HG03097 (cell line): ENCODE data around the gene STS.

Experiments
- ATAC-seq: cut with Tn5 transposase; IDR thresholded peaks from one replicate; pipeline ENCODE4 v1.9.1; 2021; ENCODE audit not compliant: unreplicated experiment, low FRiP score

Gene STS

GRCh38 chrX:7147413-7147977, at the start of gene STS:
Gene STS, plus strand, starts transcription at chrX:7147712. Its CDS starts 105,488 bp downstream, at chrX:7253200.
- peak; percentile 39 for ATAC-seq

- ATAC-seq = no peak
These were observed 47.5 kb upstream of the STS start for GRCh38 chrX:7100022-7100421.

GRCh38 chrX:7102119-7102518, 45.4 kb upstream of the STS start:
- ATAC-seq = no peak

GRCh38 chrX:7106649-7107048, 40.9 kb upstream of the STS start:
- ATAC-seq = no peak

- no peak for ATAC-seq
These were observed 39.5 kb upstream of the STS start for GRCh38 chrX:7108030-7108429.

- no peak for ATAC-seq
These were observed 38.4 kb upstream of the STS start for GRCh38 chrX:7109049-7109531.

GRCh38 chrX:7109838-7110793, 37.4 kb upstream of the STS start:
- peak; percentile 60 for ATAC-seq

- peak; percentile 62 for ATAC-seq
These were observed 36.7 kb upstream of the STS start for GRCh38 chrX:7110821-7111276.

- ATAC-seq = no peak
These were observed 36.0 kb upstream of the STS start for GRCh38 chrX:7111518-7111917.

- no peak for ATAC-seq
These were observed 35.4 kb upstream of the STS start for GRCh38 chrX:7112071-7112470.

GRCh38 chrX:7115557-7115956, 32.0 kb upstream of the STS start:
- peak; percentile 55 for ATAC-seq

GRCh38 chrX:7116081-7116480, 31.4 kb upstream of the STS start:
- no peak for ATAC-seq

GRCh38 chrX:7117587-7117986, 29.9 kb upstream of the STS start:
- ATAC-seq = peak; percentile 36

GRCh38 chrX:7119950-7120877, 27.3 kb upstream of the STS start:
- ATAC-seq = no peak

GRCh38 chrX:7120878-7121219, 26.7 kb upstream of the STS start:
- ATAC-seq = no peak

- ATAC-seq = no peak
These were observed 20.5 kb upstream of the STS start for GRCh38 chrX:7127056-7127455.

GRCh38 chrX:7131621-7132020, 15.9 kb upstream of the STS start:
- no peak for ATAC-seq

GRCh38 chrX:7132335-7133049, 15.0 kb upstream of the STS start:
- peak; percentile 59 for ATAC-seq

GRCh38 chrX:7133050-7133440, 14.5 kb upstream of the STS start:
- ATAC-seq = no peak

- ATAC-seq = no peak
These were observed 12.5 kb upstream of the STS start for GRCh38 chrX:7134981-7135380.
